ENCODE measurements around the gene SSBP3. TPM values are rescaled to one million over a fixed set of nuclear protein-coding genes. Genes with fewer than 3 reads are reported as not detected.

Gene SSBP3
- polyA plus RNA-seq, 1 of the 3 experiments (the other 2 are of a cell fraction): 26.2 TPM

GRCh38 chr1:54378874-54379554 lies 27.2 kb downstream of the SSBP3 start:
- Histone ChIP-seq H4K20me1 (ENCODE audit: insufficient read depth) (peaks cover 7% of the 10 kb centered on the region; the same call in 1 of the 2 replicates), H3K9me3 (no peaks in the 10 kb centered on the region), H2AFZ (ENCODE audit: low read depth) (no peak overlapping the region), H3K27ac (ENCODE audit: low read depth in 2 of 2, low read length in 1 of 2) (no peak overlapping the region; a peak in 1 of 4 replicates), H3K4me1 (ENCODE audit: control insufficient read depth in 1 of 2, insufficient read depth in 2 of 2, low read depth in 1 of 2, low read length in 1 of 2) (peaks cover 0 to 46% of the 10 kb centered on the region in 2 experiments; a peak in 1 of 4 replicates), H3F3A (replicated peaks; ENCODE audit: insufficient read depth) (no peaks in the 10 kb centered on the region), H3K27me3 (ENCODE audit: insufficient read depth) (no peaks in the 10 kb centered on the region), H3K36me3 (replicated peaks in 1 of 2; ENCODE audit: control insufficient read depth in 1 of 2, insufficient read depth in 2 of 2, low read length in 1 of 2) (peaks cover 0 to 2% of the 10 kb centered on the region in 2 experiments), H3K4me2 (no peak overlapping the region), H3K79me2 (ENCODE audit: insufficient read depth) (peaks cover 12% of the 10 kb centered on the region; the same call in 1 of the 2 replicates), H3K4me3 (ENCODE audit: low read depth in 2 of 2, low read length in 1 of 2) (no peak overlapping the region), H3K9ac (no peak overlapping the region), H3K9me2 (no peaks in the 10 kb centered on the region)
- no peak for TF ChIP-seq POLR2AphosphoS5 (IDR thresholded peaks at IDR 0.05; ENCODE audit: low read depth, low read length)
- no peak for TF ChIP-seq RCOR1 (IDR thresholded peaks at IDR 0.05; ENCODE audit: low read length)
- TF ChIP-seq FOSL2 (IDR thresholded peaks at IDR 0.05; ENCODE audit: borderline replicate concordance, low read depth): no peak
- no peak for TF ChIP-seq NRF1 (IDR thresholded peaks at IDR 0.05; ENCODE audit: low read depth, low read length)
- no peak for TF ChIP-seq ELF1 (IDR thresholded peaks at IDR 0.05)
- no peak for DNase-seq
- CTCF ChIA-PET: interaction anchor here (0.8 kb wide), 1 partner anchor 109 kb away, joined by 3 read pairs; no protein-coding TSS in a partner anchor
- POLR2A ChIA-PET: no interaction called here
- 97% methylated on average over 16 of the region's 16 CpGs for WGBS (ENCODE audit: low lambda C conversion rate)

- ChIA-PET POLR2A (no interaction called here), CTCF (interaction anchor here (0.8 to 1.4 kb wide), 3 partner anchors 8 to 257 kb away, joined by 3 to 4 read pairs (median 3); no protein-coding TSS in a partner anchor)
- DNase-seq: no peak
- Histone ChIP-seq H3K4me1 (ENCODE audit: control insufficient read depth in 1 of 2, insufficient read depth in 2 of 2, low read depth in 1 of 2, low read length in 1 of 2) (peaks cover 0 to 48% of the 10 kb centered on the region in 2 experiments; a peak in 1 of 4 replicates), H3K9ac (no peak overlapping the region), H3K9me2 (no peaks in the 10 kb centered on the region), H3K4me2 (no peak overlapping the region), H3K9me3 (no peaks in the 10 kb centered on the region), H3K27ac (ENCODE audit: low read depth in 2 of 2, low read length in 1 of 2) (no peak overlapping the region; a peak in 1 of 4 replicates), H3K27me3 (ENCODE audit: insufficient read depth) (no peaks in the 10 kb centered on the region), H3F3A (replicated peaks; ENCODE audit: insufficient read depth) (no peaks in the 10 kb centered on the region), H3K36me3 (replicated peaks in 1 of 2; ENCODE audit: control insufficient read depth in 1 of 2, insufficient read depth in 2 of 2, low read length in 1 of 2) (peaks cover 0 to 2% of the 10 kb centered on the region in 2 experiments), H3K79me2 (ENCODE audit: insufficient read depth) (peaks cover 12% of the 10 kb centered on the region; the same call in 1 of the 2 replicates), H4K20me1 (ENCODE audit: insufficient read depth) (peaks cover 11% of the 10 kb centered on the region; the same call in 1 of the 2 replicates), H3K4me3 (ENCODE audit: low read depth in 2 of 2, low read length in 1 of 2) (no peak overlapping the region), H2AFZ (ENCODE audit: low read depth) (no peak overlapping the region)
- TF ChIP-seq SIN3A (IDR thresholded peaks at IDR 0.05; ENCODE audit: borderline replicate concordance, low read depth, low read length) (no peak), GATA2 (CRISPR knock-in tag; IDR thresholded peaks at IDR 0.05) (no peak), FOXM1 (IDR thresholded peaks at IDR 0.05; ENCODE audit: low read depth) (no peak), FOXJ3 (CRISPR knock-in tag; IDR thresholded peaks at IDR 0.05) (no peak), USF1 (IDR thresholded peaks at IDR 0.05; ENCODE audit: borderline replicate concordance, low read depth) (no peak), RAD21 (IDR thresholded peaks at IDR 0.05; ENCODE audit: low read length) (no peak), RXRA (IDR thresholded peaks at IDR 0.05; ENCODE audit: borderline replicate concordance, low read depth) (no peak), FOSL2 (IDR thresholded peaks at IDR 0.05; ENCODE audit: borderline replicate concordance, low read depth) (no peak)
- TF ChIP-seq, protein P1, sequence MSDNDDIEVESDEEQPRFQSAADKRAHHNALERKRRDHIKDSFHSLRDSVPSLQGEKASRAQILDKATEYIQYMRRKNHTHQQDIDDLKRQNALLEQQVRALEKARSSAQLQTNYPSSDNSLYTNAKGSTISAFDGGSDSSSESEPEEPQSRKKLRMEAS (IDR thresholded peaks at IDR 0.05; ENCODE audit: low read depth): no peak
- 94% methylated on average over 16 of the region's 17 CpGs for WGBS (ENCODE audit: low lambda C conversion rate)
Observed at GRCh38 chr1:54378157-54378873, 27.9 kb downstream of the SSBP3 start.
